GM12874 (cell line): ENCODE data around the gene GIPC3.

Experiments used
- TF ChIP-seq, protein P1 (sequence below): IDR thresholded peaks from 2 replicates; pipeline ENCODE4 v1.5.1; 2011; ENCODE audit warnings: low read depth, mild to moderate bottlenecking, control low read depth, low read length, moderate library complexity; ENCODE audit not compliant: insufficient read depth

GIPC3 gene

GRCh38 chr19:3538258-3538929, 46.9 kb upstream of the GIPC3 start:
- TF ChIP-seq, protein P1, sequence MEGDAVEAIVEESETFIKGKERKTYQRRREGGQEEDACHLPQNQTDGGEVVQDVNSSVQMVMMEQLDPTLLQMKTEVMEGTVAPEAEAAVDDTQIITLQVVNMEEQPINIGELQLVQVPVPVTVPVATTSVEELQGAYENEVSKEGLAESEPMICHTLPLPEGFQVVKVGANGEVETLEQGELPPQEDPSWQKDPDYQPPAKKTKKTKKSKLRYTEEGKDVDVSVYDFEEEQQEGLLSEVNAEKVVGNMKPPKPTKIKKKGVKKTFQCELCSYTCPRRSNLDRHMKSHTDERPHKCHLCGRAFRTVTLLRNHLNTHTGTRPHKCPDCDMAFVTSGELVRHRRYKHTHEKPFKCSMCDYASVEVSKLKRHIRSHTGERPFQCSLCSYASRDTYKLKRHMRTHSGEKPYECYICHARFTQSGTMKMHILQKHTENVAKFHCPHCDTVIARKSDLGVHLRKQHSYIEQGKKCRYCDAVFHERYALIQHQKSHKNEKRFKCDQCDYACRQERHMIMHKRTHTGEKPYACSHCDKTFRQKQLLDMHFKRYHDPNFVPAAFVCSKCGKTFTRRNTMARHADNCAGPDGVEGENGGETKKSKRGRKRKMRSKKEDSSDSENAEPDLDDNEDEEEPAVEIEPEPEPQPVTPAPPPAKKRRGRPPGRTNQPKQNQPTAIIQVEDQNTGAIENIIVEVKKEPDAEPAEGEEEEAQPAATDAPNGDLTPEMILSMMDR = no peak

- TF ChIP-seq, protein P1 = no peak
Observed at GRCh38 chr19:3538965-3539755, 46.1 kb upstream of the GIPC3 start, which contains the start of gene TEKTIP1. Gene TEKTIP1 (plus strand): TSS chr19:3539174. CDS start chr19:3539178, 4 bp downstream.

GRCh38 chr19:3539756-3540118, 45.5 kb upstream of the GIPC3 start:
- TF ChIP-seq, protein P1 = no peak

DNA sequence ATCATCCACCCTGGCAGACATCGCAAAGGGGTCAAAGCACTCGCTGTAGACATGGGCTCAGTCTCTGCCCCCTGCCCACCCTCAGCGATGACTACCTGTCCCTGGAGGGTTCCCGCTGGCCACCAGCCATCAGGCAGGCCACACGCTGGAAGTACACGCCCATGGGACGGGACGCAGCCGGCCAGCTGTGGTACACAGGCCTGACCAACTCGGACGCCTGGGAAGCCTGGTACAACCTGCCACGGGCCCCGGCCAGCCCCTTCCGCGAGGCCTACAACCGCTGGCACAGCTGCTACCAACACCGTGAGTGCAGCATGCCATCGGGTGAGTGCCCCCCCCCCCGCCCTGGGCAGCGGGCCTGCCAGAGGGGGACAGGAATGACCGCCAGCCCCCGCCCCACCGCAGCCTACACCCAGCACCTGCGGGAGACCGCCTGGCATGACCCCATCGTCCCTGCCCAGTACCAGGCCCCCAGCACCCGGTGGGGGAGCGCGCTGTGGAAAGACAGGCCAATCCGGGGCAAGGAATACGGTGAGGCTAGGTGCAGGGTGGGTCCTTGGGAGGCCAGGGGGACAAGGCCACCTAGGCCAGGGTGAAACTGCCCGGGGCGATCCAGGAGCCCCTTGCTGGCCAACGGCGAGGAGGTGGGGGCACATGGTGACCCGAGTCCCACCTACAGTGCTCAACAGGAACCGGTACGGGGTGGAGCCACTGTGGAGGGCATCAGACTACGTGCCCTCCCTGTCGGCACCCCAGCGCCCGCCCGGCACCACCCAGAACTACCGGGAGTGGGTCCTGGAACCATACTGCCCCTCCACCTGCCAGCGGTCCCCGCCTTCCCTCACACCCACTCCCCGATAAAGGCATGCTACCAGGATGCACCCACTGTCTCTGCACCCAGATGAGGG, 41.9 kb upstream of the GIPC3 start:
- TF ChIP-seq, protein P1 = no peak

DNA sequence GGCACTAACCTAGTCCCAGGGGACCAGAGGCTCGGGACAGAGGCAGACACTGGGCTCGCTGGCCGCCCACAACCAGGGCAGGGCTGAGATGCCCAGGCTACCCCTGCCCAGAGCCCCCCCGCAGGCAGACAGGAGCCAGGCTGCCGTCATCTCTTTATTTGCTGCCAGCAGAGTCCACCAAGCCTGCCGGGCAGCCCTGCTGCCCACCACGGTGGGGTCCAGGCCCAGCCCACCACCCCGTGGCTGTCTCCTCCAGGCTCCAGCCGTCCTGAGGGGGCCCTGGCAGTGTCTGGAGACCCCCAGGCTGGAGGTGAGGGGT, 41.3 kb upstream of the GIPC3 start:
- TF ChIP-seq, protein P1 = no peak

DNA sequence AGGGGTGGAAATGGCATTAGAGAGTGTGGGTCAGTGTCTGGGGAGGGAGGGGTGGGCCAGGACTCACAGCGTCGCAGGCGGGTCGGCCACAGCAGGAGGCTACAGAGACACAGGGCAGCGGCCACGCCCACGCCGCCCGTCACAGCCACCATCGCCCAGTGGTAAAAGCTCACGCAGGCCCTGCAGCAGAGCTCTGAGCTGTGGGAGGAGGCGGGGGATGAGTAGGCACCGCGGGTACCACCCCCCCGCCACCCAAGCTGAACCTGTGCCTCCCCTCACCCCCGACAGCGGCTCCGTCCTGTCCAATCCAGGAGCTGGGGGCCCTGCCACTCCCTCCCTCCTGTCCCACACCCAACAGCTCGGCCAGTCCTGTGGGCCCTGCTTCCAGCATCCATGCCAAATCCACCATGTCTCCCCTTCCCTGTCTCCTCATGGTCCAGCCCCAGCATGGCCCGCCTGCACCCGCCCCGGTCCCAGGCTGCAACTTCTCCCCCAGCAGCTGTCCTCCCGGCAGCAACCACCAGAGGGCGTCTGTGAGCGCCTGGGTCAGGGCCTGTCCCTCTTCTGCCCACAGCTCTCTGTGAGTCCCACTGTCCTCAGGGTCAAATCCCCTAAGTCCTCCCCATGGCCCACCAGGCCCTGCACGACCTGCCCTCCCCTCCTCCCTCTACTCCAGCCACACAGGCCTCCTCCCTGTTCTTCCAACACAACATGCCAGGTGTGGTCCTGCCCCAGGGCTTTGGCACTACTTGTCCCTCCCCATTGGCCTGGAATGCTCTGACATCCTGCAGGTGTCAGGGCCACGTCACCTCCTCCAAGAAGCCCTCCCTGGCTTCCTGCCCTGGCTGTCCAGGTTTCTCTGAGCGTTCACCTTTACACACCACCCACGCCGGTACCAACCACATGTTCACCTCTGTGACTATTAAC, 40.3 kb upstream of the GIPC3 start:
- TF ChIP-seq, protein P1 = peak; percentile 98
